Gastrocnemius medialis (tissue), 4 donors: ENCODE measurements around the gene RWDD2A. TPM values are rescaled to one million over a fixed set of nuclear protein-coding genes. Genes with fewer than 3 reads are reported as not detected.

Source experiments
- ATAC-seq, 2 donors: fragments of 150-250 bp; one replicate each; pipeline ENCODE4 v1.9.1; 2016
- DNase-seq, 2 donors: peaks; one replicate each; pipeline ENCODE4 v3.0.0-alpha.2; 2019
- H3K27ac ChIP-seq, 4 donors: fragments of 200-600 bp; sonication (generic); 1 replicate in 1 of 4; 2 replicates in 3 of 4; pipeline ENCODE4 v1.5.1; 2016 to 2018; ENCODE audit warnings: mild to moderate bottlenecking in 2 of 4, moderate library complexity in 1 of 4
- H3K27me3 ChIP-seq, 3 donors: fragments of 200-600 bp; sonication (generic) in 2 of 3; 1 replicate in 1 of 3; 2 replicates in 2 of 3; pipeline versions ENCODE4 v1.5.1 to v1.6.0; 2016 to 2019; ENCODE audit warnings: mild to moderate bottlenecking in 1 of 3, moderate library complexity in 1 of 3
- H3K36me3 ChIP-seq, 2 donors: fragments of 200-600 bp; sonication (generic) in 1 of 2; one replicate each; pipeline ENCODE4 v1.5.1; 2017 to 2018
- H3K4me1 ChIP-seq, 2 donors: fragments of 200-600 bp; sonication (generic) in 1 of 2; one replicate each; pipeline ENCODE4 v1.5.1; 2016 to 2017; ENCODE audit warnings: mild to moderate bottlenecking in 2 of 2
- H3K4me3 ChIP-seq, 4 donors: fragments of 200-600 bp; sonication (generic) in 3 of 4; 1 replicate in 1 of 4; 2 replicates in 3 of 4; pipeline ENCODE4 v1.5.1; 2016 to 2019; ENCODE audit warnings: mild to moderate bottlenecking in 2 of 4
- H3K9me3 ChIP-seq, 3 donors: fragments of 200-600 bp; sonication (generic) in 2 of 3; 1 replicate in 1 of 3; 2 replicates in 2 of 3; pipeline ENCODE4 v1.5.1; 2016 to 2019
- POLR2A ChIP-seq, 2 donors: fragments of 450-650 bp; IDR thresholded peaks; one replicate each; pipeline ENCODE4 v1.6.1; 2017; ENCODE audit warnings: antibody characterized with exemption in 2 of 2, mild to moderate bottlenecking in 2 of 2, moderate library complexity in 2 of 2
- in situ Hi-C, 4 donors: fragments of 200-750 bp; cut with MboI; loops; one replicate each; pipeline versions ENCODE4 v1.15.0 to v1.8.0; 2017; ENCODE audit warnings: low sequenced_read_pairs in 4 of 4
- intact Hi-C: fragments of 100-400 bp; cut with DNase I; formaldehyde crosslinking; loops from one replicate; pipeline ENCODE4 v1.15.1; 2023; ENCODE audit warnings: low total_unique reads
- total RNA-seq, 4 donors: library from RNA; depleted of rRNA; stranded (reverse); fragments of >200 nt; gene quantifications; one replicate each; pipeline versions ENCODE4 v1.1.0 to v1.2.3, GENCODE V29; 2016
- TF ChIP-seq, protein P1 (sequence below), 5 experiments: fragments of 450-650 bp in 3 of 5; fragments of 200-600 bp in 2 of 5; sonication (generic) in 2 of 5; IDR thresholded peaks in 4 of 5; conservative IDR thresholded peaks in 1 of 5; 1 replicate in 4 of 5; 2 replicates in 1 of 5; pipeline ENCODE4 v1.5.1; 2016 to 2019; ENCODE audit warnings: antibody characterized with exemption in 5 of 5, mild to moderate bottlenecking in 3 of 5, moderate library complexity in 3 of 5

RWDD2A gene
- total RNA-seq, 4 donors from 2014 or later: 0.61 to 1.9 (median 1.2) TPM

DNA sequence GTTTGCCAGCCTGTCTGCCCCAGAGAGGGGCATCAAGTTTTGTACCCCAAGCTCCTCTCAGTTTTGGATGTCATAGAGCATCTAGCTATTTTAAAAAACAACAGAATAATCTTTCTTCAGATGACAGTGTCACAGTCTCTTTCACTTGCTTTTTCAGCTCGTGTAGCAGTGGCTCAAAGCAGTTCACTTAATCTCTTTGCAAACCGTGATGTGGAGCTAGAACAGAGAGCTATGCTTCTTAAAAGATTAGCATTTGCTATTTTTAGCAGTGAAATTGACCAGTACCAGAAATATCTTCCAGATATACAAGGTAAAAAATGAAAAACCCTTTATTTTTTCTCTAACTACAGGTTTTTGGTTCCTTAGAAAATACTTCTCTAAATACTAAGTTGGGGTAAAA lies 37.4 kb upstream of the RWDD2A start:
- H3K9me3 ChIP-seq: no peaks in the 10 kb centered on the region
- no peak overlapping the region for H3K4me3 ChIP-seq
- ATAC-seq (no peak), DNase-seq (no peak)
- in situ Hi-C loops: no loop called here
- TF ChIP-seq, protein P1, sequence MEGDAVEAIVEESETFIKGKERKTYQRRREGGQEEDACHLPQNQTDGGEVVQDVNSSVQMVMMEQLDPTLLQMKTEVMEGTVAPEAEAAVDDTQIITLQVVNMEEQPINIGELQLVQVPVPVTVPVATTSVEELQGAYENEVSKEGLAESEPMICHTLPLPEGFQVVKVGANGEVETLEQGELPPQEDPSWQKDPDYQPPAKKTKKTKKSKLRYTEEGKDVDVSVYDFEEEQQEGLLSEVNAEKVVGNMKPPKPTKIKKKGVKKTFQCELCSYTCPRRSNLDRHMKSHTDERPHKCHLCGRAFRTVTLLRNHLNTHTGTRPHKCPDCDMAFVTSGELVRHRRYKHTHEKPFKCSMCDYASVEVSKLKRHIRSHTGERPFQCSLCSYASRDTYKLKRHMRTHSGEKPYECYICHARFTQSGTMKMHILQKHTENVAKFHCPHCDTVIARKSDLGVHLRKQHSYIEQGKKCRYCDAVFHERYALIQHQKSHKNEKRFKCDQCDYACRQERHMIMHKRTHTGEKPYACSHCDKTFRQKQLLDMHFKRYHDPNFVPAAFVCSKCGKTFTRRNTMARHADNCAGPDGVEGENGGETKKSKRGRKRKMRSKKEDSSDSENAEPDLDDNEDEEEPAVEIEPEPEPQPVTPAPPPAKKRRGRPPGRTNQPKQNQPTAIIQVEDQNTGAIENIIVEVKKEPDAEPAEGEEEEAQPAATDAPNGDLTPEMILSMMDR (IDR thresholded peaks at IDR 0.05 in 4 of 5, conservative IDR thresholded peaks at IDR 0.05 in 1 of 5): no peak
- TF ChIP-seq POLR2A (IDR thresholded peaks at IDR 0.05): no peak
- intact Hi-C loops: loop anchor here (5.0 kb wide), 1 partner anchor 33 kb away; no protein-coding TSS in a partner anchor
- H3K27me3 ChIP-seq: no peaks in the 10 kb centered on the region
- no peaks in the 10 kb centered on the region for H3K4me1 ChIP-seq
- no peak overlapping the region for H3K27ac ChIP-seq
- peaks cover 0 to 73% of the 10 kb centered on the region in 2 donors for H3K36me3 ChIP-seq

DNA sequence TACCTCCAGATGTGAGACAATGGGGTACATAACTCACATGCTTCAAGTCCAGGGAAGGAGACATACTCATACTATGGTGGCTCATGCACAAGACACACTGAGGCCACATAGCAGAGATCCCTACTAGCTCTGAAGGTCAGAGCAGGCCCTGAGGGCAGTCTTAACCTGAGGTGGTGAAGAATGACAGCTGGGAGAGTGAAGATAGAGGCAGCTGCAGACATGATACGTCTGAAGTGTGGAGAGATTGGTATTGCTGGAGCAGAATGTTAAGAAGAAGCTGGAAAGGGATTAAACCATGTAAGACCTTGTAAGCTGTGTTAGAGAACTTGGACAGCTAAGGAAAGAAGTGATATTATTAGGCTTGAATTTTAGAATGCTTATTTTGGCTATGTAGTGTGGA lies 33.0 kb upstream of the RWDD2A start:
- TF ChIP-seq POLR2A (IDR thresholded peaks at IDR 0.05): no peak
- TF ChIP-seq, protein P1 (IDR thresholded peaks at IDR 0.05 in 4 of 5, conservative IDR thresholded peaks at IDR 0.05 in 1 of 5): no peak
- ATAC-seq (no peak), DNase-seq (no peak)
- in situ Hi-C loops (no loop called here), intact Hi-C loops (no loop called here)
- no peak overlapping the region for H3K27ac ChIP-seq
- H3K36me3 ChIP-seq: peaks cover 0 to 68% of the 10 kb centered on the region in 2 donors
- no peaks in the 10 kb centered on the region for H3K27me3 ChIP-seq
- H3K4me1 ChIP-seq: no peaks in the 10 kb centered on the region
- H3K9me3 ChIP-seq: no peaks in the 10 kb centered on the region
- H3K4me3 ChIP-seq: no peak overlapping the region

DNA sequence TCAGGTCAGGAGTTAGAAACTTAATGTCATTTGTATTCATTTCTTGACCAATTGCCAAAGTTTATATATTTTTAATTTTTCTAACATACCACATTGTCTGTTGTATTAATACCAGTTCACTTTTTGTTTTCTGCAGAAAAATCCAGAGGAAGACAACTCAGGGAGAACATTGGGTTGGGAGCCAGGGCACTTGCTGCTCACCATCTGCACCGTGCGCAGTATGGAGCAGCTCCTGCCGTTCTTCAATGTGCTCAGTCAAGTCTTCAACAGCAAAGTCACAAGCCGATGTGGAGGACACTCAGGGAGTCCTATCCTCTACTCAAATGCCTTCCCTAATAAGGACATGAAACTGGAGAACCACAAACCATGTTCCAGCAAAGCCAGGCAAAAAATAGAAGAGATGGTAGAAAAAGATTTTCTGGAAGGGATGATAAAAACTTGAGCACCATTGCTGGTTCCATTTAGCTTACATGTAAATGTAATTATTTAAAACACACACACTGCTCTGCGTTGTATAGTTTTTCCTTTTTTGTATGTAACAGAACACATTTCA lies 25.4 kb upstream of the RWDD2A start:
- H3K9me3 ChIP-seq: no peaks in the 10 kb centered on the region
- ATAC-seq (no peak), DNase-seq (no peak)
- no peaks in the 10 kb centered on the region for H3K27me3 ChIP-seq
- H3K27ac ChIP-seq: no peak overlapping the region
- in situ Hi-C loops (no loop called here), intact Hi-C loops (no loop called here)
- H3K4me3 ChIP-seq: no peak overlapping the region
- H3K36me3 ChIP-seq: peaks cover 8 to 90% of the 10 kb centered on the region in 2 donors
- no peaks in the 10 kb centered on the region for H3K4me1 ChIP-seq
- TF ChIP-seq, protein P1 (IDR thresholded peaks at IDR 0.05 in 4 of 5, conservative IDR thresholded peaks at IDR 0.05 in 1 of 5): no peak
- no peak for TF ChIP-seq POLR2A (IDR thresholded peaks at IDR 0.05)

DNA sequence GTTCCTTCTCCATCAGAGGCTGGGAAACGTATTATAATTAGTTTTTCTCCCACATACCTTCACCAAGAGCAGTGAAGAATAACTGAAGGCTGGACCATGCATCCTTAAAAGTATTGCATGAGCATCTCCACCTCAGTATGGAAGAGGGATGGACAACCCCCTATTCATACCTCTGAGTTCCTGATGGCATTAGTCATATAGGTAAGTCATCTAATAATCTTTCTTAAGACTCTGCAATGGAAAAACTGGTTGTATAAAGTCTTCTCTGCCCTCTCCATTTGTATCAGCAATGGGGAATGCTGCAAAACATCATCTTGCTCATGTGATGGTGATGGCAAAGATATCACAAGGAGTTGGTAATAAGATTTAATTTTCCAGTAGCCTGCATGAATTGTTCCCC lies 24.6 kb upstream of the RWDD2A start:
- TF ChIP-seq POLR2A (IDR thresholded peaks at IDR 0.05): no peak
- TF ChIP-seq, protein P1 (IDR thresholded peaks at IDR 0.05 in 4 of 5, conservative IDR thresholded peaks at IDR 0.05 in 1 of 5): no peak
- no peak overlapping the region for H3K27ac ChIP-seq
- intact Hi-C loops (no loop called here), in situ Hi-C loops (no loop called here)
- ATAC-seq (no peak), DNase-seq (no peak)
- H3K36me3 ChIP-seq: peaks cover 8 to 90% of the 10 kb centered on the region in 2 donors
- no peaks in the 10 kb centered on the region for H3K27me3 ChIP-seq
- H3K4me1 ChIP-seq: no peaks in the 10 kb centered on the region
- H3K9me3 ChIP-seq: no peaks in the 10 kb centered on the region
- H3K4me3 ChIP-seq: no peak overlapping the region

DNA sequence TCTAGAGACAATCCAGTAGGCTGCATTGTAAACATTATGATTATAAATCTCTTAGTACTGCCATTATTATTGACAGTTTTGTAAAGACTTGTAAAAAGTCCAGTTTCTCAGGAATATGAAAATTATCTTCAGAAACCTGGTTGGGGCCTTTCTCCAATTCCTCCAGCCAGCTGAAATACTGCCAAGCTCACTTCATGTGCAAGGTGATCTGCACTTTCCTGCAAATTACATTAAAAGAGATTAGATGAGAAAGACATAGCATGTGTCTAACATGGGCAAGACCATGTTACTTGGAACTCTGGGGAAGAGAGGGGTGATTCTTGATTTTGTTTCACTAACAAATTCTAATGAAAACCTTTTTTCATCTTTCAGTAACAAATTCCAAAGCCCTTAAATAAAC lies 24.1 kb upstream of the RWDD2A start:
- intact Hi-C loops (no loop called here), in situ Hi-C loops (no loop called here)
- Histone ChIP-seq H3K36me3 (peaks cover 11 to 94% of the 10 kb centered on the region in 2 donors), H3K27me3 (no peaks in the 10 kb centered on the region), H3K9me3 (no peaks in the 10 kb centered on the region), H3K27ac (no peak overlapping the region), H3K4me3 (no peak overlapping the region), H3K4me1 (no peaks in the 10 kb centered on the region)
- no peak for DNase-seq
- TF ChIP-seq POLR2A (IDR thresholded peaks at IDR 0.05): no peak
- TF ChIP-seq, protein P1 (IDR thresholded peaks at IDR 0.05 in 4 of 5, conservative IDR thresholded peaks at IDR 0.05 in 1 of 5): no peak
- no peak for ATAC-seq
